ENCODE measurements around the gene PLCH2. TPM values are rescaled to one million over a fixed set of nuclear protein-coding genes. Genes with fewer than 3 reads are reported as not detected.

PLCH2 gene
- total and polyA plus RNA-seq, 2 donors (not counting 1 experiment from before 2014, with no cell fraction given): 20.0 to 34.9 TPM

DNA sequence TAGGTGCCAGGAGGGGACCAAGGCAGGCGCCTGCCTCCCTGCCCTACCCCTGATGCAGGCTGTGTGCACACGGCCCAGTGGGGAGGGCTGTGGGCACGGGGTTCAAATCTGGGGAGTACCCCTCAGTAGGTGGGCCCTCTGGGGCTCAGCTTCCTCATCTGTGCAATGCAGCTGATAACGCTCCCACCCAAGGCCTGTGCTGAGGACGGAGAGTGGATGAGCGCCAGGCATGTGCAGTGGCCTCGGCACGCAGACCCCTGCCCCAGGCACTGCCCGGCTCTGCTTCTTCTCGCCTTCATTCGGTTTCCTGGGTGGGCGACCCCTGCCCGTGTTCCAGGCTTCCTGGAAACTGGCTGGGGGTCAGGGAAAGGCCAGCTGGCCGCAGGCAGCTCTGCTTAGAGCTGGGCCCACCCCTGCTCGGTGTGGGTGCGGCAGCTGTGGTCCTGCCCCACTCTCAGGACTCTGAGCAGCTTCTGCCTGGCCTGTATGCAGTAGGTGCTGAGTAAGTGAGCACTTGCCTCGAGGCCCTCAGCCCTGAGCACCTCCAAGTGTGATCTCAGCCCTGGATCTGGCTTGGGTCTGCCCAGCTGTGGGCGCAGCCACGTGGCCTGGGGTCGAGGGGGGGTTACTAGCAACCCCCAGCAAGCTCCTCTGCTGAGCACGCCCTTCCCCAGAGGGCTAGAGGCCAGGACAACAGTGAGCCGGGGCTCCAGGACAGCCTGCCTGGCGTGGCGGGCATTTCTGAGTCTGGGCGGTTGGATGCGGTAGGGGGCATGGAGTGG lies 68.2 kb downstream of the PLCH2 start:
- POLR2A ChIA-PET: interaction anchor here (0.6 to 6.1 kb wide), 6 partner anchors 13 to 130 kb away, joined by 3 to 88 read pairs (median 4); partner anchors contain the start of genes PANK4 and PRXL2B
- no peak overlapping the region for H3K4me3 Mint-ChIP-seq

More for the DNA sequence above, 68.2 kb downstream of the PLCH2 start:
- 82% methylated on average over 26 of the region's 26 CpGs for WGBS (ENCODE audit: insufficient coverage)
- TF ChIP-seq, protein P1, sequence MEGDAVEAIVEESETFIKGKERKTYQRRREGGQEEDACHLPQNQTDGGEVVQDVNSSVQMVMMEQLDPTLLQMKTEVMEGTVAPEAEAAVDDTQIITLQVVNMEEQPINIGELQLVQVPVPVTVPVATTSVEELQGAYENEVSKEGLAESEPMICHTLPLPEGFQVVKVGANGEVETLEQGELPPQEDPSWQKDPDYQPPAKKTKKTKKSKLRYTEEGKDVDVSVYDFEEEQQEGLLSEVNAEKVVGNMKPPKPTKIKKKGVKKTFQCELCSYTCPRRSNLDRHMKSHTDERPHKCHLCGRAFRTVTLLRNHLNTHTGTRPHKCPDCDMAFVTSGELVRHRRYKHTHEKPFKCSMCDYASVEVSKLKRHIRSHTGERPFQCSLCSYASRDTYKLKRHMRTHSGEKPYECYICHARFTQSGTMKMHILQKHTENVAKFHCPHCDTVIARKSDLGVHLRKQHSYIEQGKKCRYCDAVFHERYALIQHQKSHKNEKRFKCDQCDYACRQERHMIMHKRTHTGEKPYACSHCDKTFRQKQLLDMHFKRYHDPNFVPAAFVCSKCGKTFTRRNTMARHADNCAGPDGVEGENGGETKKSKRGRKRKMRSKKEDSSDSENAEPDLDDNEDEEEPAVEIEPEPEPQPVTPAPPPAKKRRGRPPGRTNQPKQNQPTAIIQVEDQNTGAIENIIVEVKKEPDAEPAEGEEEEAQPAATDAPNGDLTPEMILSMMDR (IDR thresholded peaks at IDR 0.05): no peak
- TF ChIP-seq EZH2 (IDR thresholded peaks at IDR 0.05; ENCODE audit: borderline replicate concordance, insufficient read depth, low read depth, low read length, poor library complexity, severe bottlenecking): no peak
- H3K9ac ChIP-seq (ENCODE audit: low read length): no peak overlapping the region
- H3K4me1 Mint-ChIP-seq: peaks cover 21% of the 10 kb centered on the region
- peaks cover 0 to 27% (median 2%) of the 10 kb centered on the region in 4 experiments for H3K27me3 ChIP-seq (replicated peaks in 1 of 4; ENCODE audit: control extremely low read depth in 1 of 4, control insufficient read depth in 3 of 4, insufficient read depth in 4 of 4, low read length in 3 of 4)
- H3K27ac Mint-ChIP-seq: peak overlapping the region; percentile 41
- no peaks in the 10 kb centered on the region for H3K79me2 ChIP-seq (ENCODE audit: control insufficient read depth, insufficient read depth, low read length)
- peaks cover 7% of the 10 kb centered on the region for H4K20me1 ChIP-seq (ENCODE audit: control insufficient read depth, insufficient read depth, low read length, poor library complexity, severe bottlenecking)
- H3K4me3 ChIP-seq (ENCODE audit: control extremely low read depth in 1 of 5, extremely low read depth in 1 of 5, insufficient read depth in 1 of 5, low read depth in 2 of 5, low read length in 4 of 5): no peak overlapping the region
- H3K9me3 Mint-ChIP-seq (ENCODE audit: insufficient read depth): no peaks in the 10 kb centered on the region
- no peak overlapping the region for H3K27ac ChIP-seq (ENCODE audit: low read length in 2 of 2)
- H3K4me2 ChIP-seq (replicated peaks; ENCODE audit: low read depth, low read length, poor library complexity, severe bottlenecking): no peak overlapping the region
- CTCF ChIA-PET: interaction anchor here (1.0 to 2.7 kb wide), 3 partner anchors 12 to 349 kb away, joined by 3 to 8 read pairs (median 5); partner anchors contain the start of genes FAAP20 and TNFRSF14
- no peak for ATAC-seq (ENCODE audit: low read depth)
- H3K9me3 ChIP-seq (ENCODE audit: control extremely low read depth in 1 of 3, control insufficient read depth in 2 of 3, insufficient read depth in 1 of 3, low read length in 2 of 3): no peaks in the 10 kb centered on the region
- peaks cover 6% of the 10 kb centered on the region for H3K27me3 Mint-ChIP-seq
- peaks cover 20 to 33% of the 10 kb centered on the region in 2 donors for H3K4me1 ChIP-seq (ENCODE audit: control insufficient read depth in 2 of 2, insufficient read depth in 2 of 2, low read length in 2 of 2)
- no peaks in the 10 kb centered on the region for H3K36me3 ChIP-seq (replicated peaks in 1 of 2; ENCODE audit: control extremely low read depth in 1 of 2, control insufficient read depth in 1 of 2, extremely low read depth in 1 of 2, insufficient read depth in 2 of 2, low read length in 1 of 2)
- DNase-seq: peak; percentile 40
- intact Hi-C loops (cut with micrococcal nuclease): no loop called here
- no peak overlapping the region for H2AFZ ChIP-seq (ENCODE audit: insufficient read depth, low read depth, low read length, poor library complexity, severe bottlenecking)

Data from B cell (primary cell).